Measurements from ENCODE around the gene GLDN.

DNA sequence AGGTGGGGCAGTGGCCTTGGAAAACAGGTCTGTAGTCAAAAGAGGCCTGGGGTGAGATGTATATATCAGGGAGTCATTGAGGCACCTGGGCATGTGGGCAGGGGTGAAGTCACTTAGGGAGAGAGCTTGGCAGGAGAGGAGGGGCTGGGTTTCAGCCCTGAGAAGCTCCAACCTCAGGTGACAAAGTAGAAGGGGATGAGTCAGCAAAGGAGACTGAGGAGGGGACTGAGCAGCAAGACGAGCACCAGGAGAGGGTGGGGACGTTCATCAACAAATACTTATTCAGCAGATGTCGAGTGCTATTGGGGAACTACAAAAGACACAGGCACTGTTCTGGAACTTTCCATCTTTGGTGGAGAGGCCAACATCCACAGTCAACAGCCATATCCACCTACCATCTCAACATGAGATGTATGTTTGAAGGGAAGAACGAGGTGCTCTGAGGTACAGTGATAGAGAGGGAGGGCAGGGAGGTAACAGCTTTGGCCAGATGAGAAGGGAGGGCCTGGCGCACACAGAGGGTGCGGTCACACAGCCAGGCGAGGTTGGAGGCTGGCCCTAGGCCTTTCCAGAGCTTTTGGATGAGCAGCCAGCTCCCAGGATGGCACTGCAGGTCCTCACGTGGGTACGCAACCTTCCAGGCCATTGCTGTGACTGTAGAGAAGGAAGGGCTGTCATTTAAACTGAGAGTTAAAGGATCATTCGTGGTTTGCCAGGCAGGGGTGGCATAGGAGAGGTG, 45.7 kb downstream of the GLDN start:
- TF ChIP-seq, protein P1, sequence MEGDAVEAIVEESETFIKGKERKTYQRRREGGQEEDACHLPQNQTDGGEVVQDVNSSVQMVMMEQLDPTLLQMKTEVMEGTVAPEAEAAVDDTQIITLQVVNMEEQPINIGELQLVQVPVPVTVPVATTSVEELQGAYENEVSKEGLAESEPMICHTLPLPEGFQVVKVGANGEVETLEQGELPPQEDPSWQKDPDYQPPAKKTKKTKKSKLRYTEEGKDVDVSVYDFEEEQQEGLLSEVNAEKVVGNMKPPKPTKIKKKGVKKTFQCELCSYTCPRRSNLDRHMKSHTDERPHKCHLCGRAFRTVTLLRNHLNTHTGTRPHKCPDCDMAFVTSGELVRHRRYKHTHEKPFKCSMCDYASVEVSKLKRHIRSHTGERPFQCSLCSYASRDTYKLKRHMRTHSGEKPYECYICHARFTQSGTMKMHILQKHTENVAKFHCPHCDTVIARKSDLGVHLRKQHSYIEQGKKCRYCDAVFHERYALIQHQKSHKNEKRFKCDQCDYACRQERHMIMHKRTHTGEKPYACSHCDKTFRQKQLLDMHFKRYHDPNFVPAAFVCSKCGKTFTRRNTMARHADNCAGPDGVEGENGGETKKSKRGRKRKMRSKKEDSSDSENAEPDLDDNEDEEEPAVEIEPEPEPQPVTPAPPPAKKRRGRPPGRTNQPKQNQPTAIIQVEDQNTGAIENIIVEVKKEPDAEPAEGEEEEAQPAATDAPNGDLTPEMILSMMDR (IDR thresholded peaks at IDR 0.05; ENCODE audit: low read length), result no peak
- TF ChIP-seq EZH2phosphoT487 (IDR thresholded peaks at IDR 0.05; ENCODE audit: low read length) (no peak), EZH2 (optimal IDR thresholded peaks at IDR 0.05; ENCODE audit: low read depth, low read length) (no peak)
